Gastroesophageal sphincter (tissue), 3 donors: Measurements from ENCODE around the gene PHACTR1.

ENCODE experiments used
- CTCF ChIP-seq, 4 experiments: fragments of 200-600 bp in 2 of 4; fragments of 450-650 bp in 2 of 4; sonication (generic) in 1 of 4; IDR thresholded peaks; one replicate each; pipeline ENCODE4 v1.5.1; 2017 to 2019; ENCODE audit warnings: antibody characterized with exemption in 4 of 4, mild to moderate bottlenecking in 2 of 4, moderate library complexity in 2 of 4
- EP300 ChIP-seq: sonication (generic); formaldehyde crosslinking; IDR thresholded peaks from one replicate; pipeline ENCODE4 v1.6.1; 2017; ENCODE audit warnings: antibody characterized with exemption, mild to moderate bottlenecking
- POLR2AphosphoS5 ChIP-seq: sonication (generic); formaldehyde crosslinking; IDR thresholded peaks from one replicate; pipeline ENCODE4 v1.6.1; 2017; ENCODE audit warnings: antibody characterized with exemption

GRCh38 chr6:12991435-12991834, 274.9 kb downstream of the PHACTR1 start:
- TF ChIP-seq CTCF (IDR thresholded peaks at IDR 0.05) (no peak), POLR2AphosphoS5 (no peak), EP300 (no peak)
